ENCODE results near the gene SHLD3.
A peak's percentile ranks its signal among the peaks of the same experiment; 100 is the strongest.
"Not testable (repeated sequence)": the region's sequence is repeated elsewhere in the genome, so short reads cannot be mapped to it uniquely, and the experiment has no call there.

SHLD3 gene, protein sequence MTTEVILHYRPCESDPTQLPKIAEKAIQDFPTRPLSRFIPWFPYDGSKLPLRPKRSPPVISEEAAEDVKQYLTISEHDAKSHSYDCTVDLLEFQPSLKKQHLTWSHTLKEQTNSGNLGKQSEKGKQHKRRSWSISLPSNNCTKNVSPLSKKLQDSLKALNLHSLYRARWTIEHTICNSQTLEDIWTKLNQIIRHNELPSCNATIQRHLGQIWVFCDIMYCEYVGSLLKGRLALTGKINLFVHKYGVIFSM

DNA sequence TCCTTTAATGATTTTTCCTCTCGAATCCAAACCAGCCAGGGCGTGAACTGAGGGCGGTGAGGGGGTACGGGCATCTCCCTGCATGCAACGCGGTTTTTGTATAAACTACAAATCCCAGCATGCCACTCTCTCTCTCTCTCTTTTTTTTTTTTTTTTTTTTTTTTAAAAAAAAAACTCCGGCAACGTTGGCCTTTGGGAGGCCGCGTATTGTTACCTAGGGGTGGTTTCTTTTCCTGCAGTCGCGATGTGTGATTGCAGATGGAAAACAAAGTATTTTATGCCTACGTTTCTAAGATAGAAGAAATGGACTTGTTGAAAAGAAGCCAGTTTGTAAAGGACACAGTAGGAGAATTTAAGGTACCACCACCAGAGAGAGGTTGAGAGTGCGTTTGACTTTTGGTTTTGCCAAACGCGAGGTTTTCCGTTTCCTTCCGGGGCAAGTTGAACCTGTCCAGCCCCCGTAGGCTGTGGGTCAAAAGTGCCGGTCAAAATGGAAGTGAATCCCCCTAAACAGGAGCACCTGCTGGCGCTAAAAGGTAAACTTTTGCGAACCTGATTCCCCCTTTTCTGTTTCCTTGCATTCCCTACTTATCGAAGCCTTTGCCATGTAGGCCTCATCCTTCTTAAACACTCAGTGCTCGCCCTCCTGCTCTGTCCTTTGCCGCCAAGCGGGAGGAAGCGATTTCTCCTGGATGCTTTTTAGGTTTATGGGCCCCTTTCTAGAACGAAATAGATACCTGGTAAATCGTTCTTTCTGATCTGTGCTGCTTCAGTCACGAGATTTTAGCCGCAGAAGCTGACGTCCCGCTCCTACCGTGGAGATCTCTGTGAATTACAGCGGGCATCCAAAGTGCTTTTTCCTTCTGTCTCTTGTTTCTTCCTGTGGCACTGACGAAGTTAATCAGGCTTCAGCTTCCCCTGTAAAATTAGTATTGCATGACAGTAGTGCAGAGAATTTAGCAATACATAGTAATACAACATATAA, at the start of gene SHLD3, which contains the start of gene TRAPPC13:
Gene SHLD3 (plus strand): TSS at position 457 of the 985 bp plus-strand sequence. CDS start 4,561 bp downstream, outside the sequence.
Gene TRAPPC13 (plus strand): TSS at position 457 of the 985 bp plus-strand sequence. CDS start 34 bp downstream, at position 491.
- H3K4me3 ChIP-seq (ENCODE audit: low read length): peak within 1 kb of the TSS; percentile 97
- no peak for TF ChIP-seq ZNF274 (IDR thresholded peaks at IDR 0.05; ENCODE audit: low read depth, low read length)

GRCh38 chr5:65577141-65577540, 47.7 kb upstream of the SHLD3 start:
- H3K4me3 ChIP-seq (ENCODE audit: low read length): no peak overlapping the region
- TF ChIP-seq ZNF274 (IDR thresholded peaks at IDR 0.05; ENCODE audit: low read depth, low read length): no peak

- no peak overlapping the region for H3K4me3 ChIP-seq (ENCODE audit: low read length)
- no peak for TF ChIP-seq ZNF274 (IDR thresholded peaks at IDR 0.05; ENCODE audit: low read depth, low read length)
These were observed 36.1 kb upstream of the SHLD3 start for GRCh38 chr5:65588694-65589093.

DNA sequence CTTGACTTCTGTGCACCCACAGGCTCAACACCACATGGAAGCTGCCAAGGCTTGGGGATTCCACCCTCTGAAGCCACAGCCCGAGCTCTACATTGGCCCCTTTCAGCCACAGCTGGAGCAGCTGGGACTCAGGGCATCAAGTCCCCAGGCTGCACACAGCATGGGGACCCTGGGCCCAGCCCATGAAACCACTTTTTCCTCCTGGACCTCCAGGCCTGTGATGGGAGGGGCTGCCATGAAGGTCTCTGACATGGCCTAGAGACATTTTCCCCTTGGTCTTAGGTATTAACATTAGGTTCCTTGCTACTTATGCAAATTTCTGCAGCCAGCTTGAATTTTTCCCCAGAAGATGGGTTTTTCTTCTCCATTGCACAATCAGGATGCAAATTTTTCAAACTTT, 23.1 kb upstream of the SHLD3 start:
- not testable (repeated sequence) for H3K4me3 ChIP-seq (ENCODE audit: low read length)

- H3K4me3 ChIP-seq (ENCODE audit: low read length): no peak overlapping the region
- no peak for TF ChIP-seq ZNF274 (IDR thresholded peaks at IDR 0.05; ENCODE audit: low read depth, low read length)
These were observed 13.3 kb upstream of the SHLD3 start for GRCh38 chr5:65611524-65611923.

DNA sequence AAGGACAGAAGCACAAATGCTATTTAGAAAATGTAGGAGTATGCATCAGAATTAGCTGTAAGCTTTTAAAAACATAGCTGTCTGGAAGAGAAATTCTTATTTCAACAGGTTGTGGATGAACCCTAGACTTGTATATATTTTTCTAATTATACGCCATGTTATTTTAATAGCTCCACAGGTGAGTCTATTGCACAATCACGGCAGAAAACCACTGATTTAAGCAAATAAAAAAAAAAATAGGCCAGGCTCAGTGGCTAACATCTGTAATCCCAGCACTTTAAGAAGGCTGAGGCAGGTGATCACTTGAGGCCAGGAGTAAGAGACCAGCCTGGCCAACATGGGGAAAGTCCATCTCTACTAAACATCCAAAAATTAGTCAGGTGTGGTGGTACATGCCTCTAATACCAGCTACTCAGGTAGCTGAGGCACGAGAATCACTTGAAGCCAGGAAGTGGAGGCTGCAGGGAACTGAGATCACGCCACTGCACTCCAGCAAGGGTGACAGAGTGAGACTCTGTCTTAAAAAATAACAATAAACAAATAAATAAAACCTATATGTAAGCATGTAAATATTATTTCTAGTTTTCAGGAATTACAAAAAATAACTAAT, 12.4 kb upstream of the SHLD3 start:
- no peak for TF ChIP-seq ZNF274 (IDR thresholded peaks at IDR 0.05; ENCODE audit: low read depth, low read length)
- no peak overlapping the region for H3K4me3 ChIP-seq (ENCODE audit: low read length)

GRCh38 chr5:65620021-65620420, 4.8 kb upstream of the SHLD3 start:
- H3K4me3 ChIP-seq (ENCODE audit: low read length): no peak overlapping the region

GRCh38 chr5:65621961-65622360, 2.9 kb upstream of the SHLD3 start:
- not testable (repeated sequence) for H3K4me3 ChIP-seq (ENCODE audit: low read length)

More at GRCh38 chr5:65620021-65620420, 4.8 kb upstream of the SHLD3 start:
- no peak for TF ChIP-seq ZNF274 (IDR thresholded peaks at IDR 0.05; ENCODE audit: low read depth, low read length)

DNA sequence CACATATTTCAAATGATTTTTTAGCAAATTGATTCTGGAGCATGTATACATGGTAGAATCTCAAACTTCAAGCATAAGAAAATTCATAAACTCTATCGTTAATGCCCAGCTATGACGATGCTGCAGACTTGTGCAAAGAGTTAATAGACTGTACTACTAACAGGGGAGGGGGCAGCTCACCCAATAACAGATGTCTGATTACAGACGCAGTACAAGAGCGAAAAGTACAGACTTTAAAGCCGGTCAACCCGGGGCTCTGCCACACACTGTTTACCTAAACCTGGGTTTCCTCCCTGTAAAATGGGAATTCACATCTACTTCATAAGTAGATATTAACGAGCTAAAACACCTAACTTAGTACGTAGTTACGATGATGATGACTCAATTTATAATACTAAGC, 1.3 kb upstream of the SHLD3 start:
- TF ChIP-seq ZNF274 (IDR thresholded peaks at IDR 0.05; ENCODE audit: low read depth, low read length): no peak

DNA sequence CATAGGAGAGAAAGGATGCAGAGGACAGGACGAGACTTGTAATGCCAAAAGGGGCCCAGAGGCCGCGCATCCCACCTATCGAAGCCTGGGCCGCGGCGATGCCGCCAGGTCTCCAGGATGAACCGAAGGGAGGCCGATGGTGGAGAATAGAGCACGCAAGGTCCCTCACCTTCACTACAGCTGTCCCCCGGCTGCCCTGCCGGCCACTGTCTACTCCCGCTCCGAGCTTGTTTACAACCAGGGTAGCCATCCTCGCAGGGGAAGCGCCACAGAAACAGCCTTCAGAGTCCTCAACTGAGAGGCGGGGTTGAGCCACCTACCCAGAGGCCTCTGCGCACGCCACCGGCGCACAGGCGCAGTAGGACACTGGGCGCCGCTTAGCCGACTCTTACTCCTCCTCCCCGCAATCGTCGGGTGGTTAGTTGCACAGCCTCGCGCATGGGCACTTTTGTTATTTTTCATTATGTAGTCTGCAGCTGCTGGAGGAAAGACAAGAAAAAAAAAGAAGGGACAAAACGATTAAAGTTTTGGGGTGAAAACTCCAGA, 729 bp upstream of the SHLD3 start, which contains the start of gene TRIM23:
Gene TRIM23 (minus strand): TSS at position 309 of the 546 bp plus-strand sequence. CDS start 59 bp downstream, at position 250.
- TF ChIP-seq ZNF274 (IDR thresholded peaks at IDR 0.05; ENCODE audit: low read depth, low read length): no peak
- H3K4me3 ChIP-seq (ENCODE audit: low read length): peak within 1 kb of the TSS; percentile 97

More for the DNA sequence above, 1.3 kb upstream of the SHLD3 start:
- H3K4me3 ChIP-seq (ENCODE audit: low read length): peak overlapping the region; percentile 97

DNA sequence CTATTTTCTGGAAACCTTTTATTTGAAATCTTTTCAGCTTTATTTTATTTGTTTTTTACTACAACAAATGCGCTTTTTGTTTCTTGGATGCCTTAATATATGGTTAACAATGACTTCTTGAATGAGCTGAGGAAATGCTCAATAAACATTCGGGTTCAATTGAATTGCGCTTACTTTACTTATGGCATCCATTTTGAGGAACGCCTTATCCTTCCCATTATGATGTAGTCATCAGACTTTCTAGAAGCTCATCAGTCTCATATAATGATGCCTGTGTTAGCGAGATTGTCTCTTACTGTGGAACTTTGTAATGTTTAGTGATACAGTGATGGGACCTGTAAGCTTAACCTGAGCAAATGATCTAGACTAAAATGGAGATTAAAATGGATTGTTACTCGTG, 916 bp downstream of the SHLD3 start:
- peak overlapping the region; percentile 97; the same call in 1 of the 2 replicates for H3K4me3 ChIP-seq (ENCODE audit: low read length)
- TF ChIP-seq ZNF274 (IDR thresholded peaks at IDR 0.05; ENCODE audit: low read depth, low read length): no peak

DNA sequence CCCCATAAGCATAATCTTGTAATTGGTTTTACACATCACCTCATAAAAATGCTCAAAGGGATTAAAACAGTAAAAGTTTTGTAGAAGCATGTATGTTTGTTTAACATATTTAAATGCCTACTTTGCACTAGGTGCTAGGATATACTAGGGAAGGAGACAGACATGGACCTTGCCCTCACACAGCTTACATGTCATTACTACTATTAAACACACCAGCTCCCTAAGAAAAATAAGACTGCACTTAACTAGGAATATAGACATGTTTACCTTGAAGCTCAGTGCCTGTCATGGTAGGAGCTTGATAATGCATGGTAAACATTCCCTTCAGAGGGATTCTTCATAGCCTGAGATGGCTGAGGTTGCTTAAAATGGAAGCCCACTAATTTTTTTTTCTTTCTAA, 6.2 kb downstream of the SHLD3 start:
- no peak overlapping the region for H3K4me3 ChIP-seq (ENCODE audit: low read length)
- no peak for TF ChIP-seq ZNF274 (IDR thresholded peaks at IDR 0.05; ENCODE audit: low read depth, low read length)

DNA sequence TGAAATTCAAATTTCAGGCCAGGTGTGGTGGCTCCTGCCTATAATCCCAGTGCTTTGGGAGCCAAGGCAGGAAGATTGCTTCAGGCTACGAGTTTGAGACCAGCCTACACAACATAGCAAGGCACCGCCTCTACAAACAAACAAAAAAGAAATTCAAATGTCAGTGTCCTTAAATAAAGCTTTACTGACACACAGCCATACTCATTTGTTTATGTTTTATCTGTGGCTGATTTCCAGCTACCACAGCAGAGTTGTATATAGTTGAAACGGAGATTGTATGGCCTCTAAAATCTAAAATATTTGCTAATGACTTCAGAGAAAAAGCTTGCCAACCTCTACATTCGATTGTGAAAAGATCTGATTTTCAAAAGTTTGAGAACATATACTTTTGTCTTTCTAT, 15.4 kb downstream of the SHLD3 start:
- no peak for TF ChIP-seq ZNF274 (IDR thresholded peaks at IDR 0.05; ENCODE audit: low read depth, low read length)
- no peak overlapping the region for H3K4me3 ChIP-seq (ENCODE audit: low read length)

GRCh38 chr5:65646938-65647337, 22.1 kb downstream of the SHLD3 start:
- no peak overlapping the region for H3K4me3 ChIP-seq (ENCODE audit: low read length)
- TF ChIP-seq ZNF274 (IDR thresholded peaks at IDR 0.05; ENCODE audit: low read depth, low read length): no peak
